Stimulated activated CD8-positive, alpha-beta memory T cell treated with anti-CD3 and anti-CD28 coated beads, Interleukin-12 subunit alpha, Interleukin-12 subunit beta, amount 100 ng/mL, for 24 hours (primary cell): ENCODE data around the gene CLDN2.
A peak's percentile ranks its signal among the peaks of the same experiment; 100 is the strongest.
"Not testable (repeated sequence)": the region's sequence is repeated elsewhere in the genome, so short reads cannot be mapped to it uniquely, and the experiment has no call there.

ENCODE experiments used
- DNase-seq: peaks from one replicate; pipeline ENCODE4 v3.0.0-alpha.2; 2020; ENCODE audit errors: extremely low read depth

Gene CLDN2

GRCh38 chrX:106919932-106920452 lies at the start of gene CLDN2:
CLDN2 (plus strand) TSS chrX:106920402; CDS start chrX:106928229, 7,827 bp downstream.
- DNase-seq = no peak

- not testable (repeated sequence) for DNase-seq
Observed at GRCh38 chrX:106872796-106873195, 47.4 kb upstream of the CLDN2 start.

GRCh38 chrX:106874075-106874474 lies 46.1 kb upstream of the CLDN2 start:
- DNase-seq = no peak

- DNase-seq = no peak
Observed at GRCh38 chrX:106875151-106875550, 45.1 kb upstream of the CLDN2 start.

- no peak for DNase-seq
Observed at GRCh38 chrX:106889468-106889867, 30.7 kb upstream of the CLDN2 start.

GRCh38 chrX:106891762-106892460 lies 28.3 kb upstream of the CLDN2 start:
- DNase-seq = no peak

GRCh38 chrX:106894392-106894909 lies 25.8 kb upstream of the CLDN2 start:
- peak; percentile 19 for DNase-seq

GRCh38 chrX:106894978-106895452 lies 25.2 kb upstream of the CLDN2 start:
- DNase-seq = no peak

GRCh38 chrX:106897259-106897658 lies 22.9 kb upstream of the CLDN2 start:
- no peak for DNase-seq

- no peak for DNase-seq
Observed at GRCh38 chrX:106898462-106898861, 21.7 kb upstream of the CLDN2 start.

- no peak for DNase-seq
Observed at GRCh38 chrX:106899276-106899675, 20.9 kb upstream of the CLDN2 start.

GRCh38 chrX:106899841-106900240 lies 20.4 kb upstream of the CLDN2 start:
- no peak for DNase-seq

- no peak for DNase-seq
Observed at GRCh38 chrX:106901341-106901740, 18.9 kb upstream of the CLDN2 start.

- no peak for DNase-seq
Observed at GRCh38 chrX:106901781-106902219, 18.4 kb upstream of the CLDN2 start.

- DNase-seq = no peak
Observed at GRCh38 chrX:106902684-106903083, 17.5 kb upstream of the CLDN2 start.

GRCh38 chrX:106903291-106903824 lies 16.8 kb upstream of the CLDN2 start, which contains the start of gene RIPPLY1:
RIPPLY1 (minus strand) TSS chrX:106903341; CDS start chrX:106903287, 54 bp downstream.
- DNase-seq = no peak

- DNase-seq = no peak
Observed at GRCh38 chrX:106903856-106904528, 16.2 kb upstream of the CLDN2 start.

- DNase-seq = no peak
Observed at GRCh38 chrX:106905064-106905708, 15.0 kb upstream of the CLDN2 start.

- DNase-seq = no peak
Observed at GRCh38 chrX:106906361-106906760, 13.8 kb upstream of the CLDN2 start.

GRCh38 chrX:106912864-106913263 lies 7.3 kb upstream of the CLDN2 start:
- no peak for DNase-seq

- no peak for DNase-seq
Observed at GRCh38 chrX:106917830-106918500, 2.2 kb upstream of the CLDN2 start.
